ENCODE data around the gene SRRM4.

DNA sequence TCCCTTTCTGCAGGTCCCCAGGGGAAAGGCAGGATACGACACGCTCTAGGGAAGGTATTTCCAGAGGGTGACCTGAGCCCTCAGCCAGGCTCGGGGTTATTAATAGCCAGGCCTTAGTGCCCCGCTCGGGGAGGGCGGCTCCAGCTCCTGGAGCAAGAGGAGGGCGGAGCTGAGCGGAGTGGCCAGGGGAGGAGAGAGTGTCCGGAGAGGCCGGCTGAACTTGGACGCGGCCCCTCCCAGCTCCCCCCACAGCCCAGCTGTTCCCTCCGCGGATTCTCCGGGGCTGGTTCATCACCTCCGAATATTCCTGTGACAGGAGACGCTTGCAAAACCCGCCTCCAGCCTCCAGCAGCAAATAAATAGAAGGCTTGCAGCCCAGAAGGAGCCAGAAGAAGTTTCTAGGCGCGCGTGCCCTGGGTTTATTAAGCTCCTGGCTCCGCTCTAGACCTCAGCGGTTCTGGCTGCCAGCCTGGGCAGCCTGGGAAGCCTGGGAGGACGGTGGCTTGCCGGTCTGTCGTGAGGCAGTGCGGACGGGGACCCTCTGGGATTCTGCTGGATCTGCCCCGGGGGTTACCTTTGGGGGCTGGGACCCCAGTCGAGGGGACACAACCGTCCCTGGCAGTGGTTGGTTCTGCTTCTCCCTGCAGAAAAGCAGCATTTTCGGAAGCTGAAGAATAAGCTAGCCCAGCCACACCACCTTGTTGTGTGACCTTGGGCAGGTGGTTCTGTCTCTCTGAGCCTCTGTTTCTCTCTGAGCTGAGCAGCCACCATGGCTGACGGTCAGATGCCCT lies 197.4 kb downstream of the SRRM4 start, which contains the start of gene HSPB8:
- TF ChIP-seq, protein P1, sequence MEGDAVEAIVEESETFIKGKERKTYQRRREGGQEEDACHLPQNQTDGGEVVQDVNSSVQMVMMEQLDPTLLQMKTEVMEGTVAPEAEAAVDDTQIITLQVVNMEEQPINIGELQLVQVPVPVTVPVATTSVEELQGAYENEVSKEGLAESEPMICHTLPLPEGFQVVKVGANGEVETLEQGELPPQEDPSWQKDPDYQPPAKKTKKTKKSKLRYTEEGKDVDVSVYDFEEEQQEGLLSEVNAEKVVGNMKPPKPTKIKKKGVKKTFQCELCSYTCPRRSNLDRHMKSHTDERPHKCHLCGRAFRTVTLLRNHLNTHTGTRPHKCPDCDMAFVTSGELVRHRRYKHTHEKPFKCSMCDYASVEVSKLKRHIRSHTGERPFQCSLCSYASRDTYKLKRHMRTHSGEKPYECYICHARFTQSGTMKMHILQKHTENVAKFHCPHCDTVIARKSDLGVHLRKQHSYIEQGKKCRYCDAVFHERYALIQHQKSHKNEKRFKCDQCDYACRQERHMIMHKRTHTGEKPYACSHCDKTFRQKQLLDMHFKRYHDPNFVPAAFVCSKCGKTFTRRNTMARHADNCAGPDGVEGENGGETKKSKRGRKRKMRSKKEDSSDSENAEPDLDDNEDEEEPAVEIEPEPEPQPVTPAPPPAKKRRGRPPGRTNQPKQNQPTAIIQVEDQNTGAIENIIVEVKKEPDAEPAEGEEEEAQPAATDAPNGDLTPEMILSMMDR (IDR thresholded peaks at IDR 0.05; ENCODE audit: insufficient read depth, low read length) = no peak
- TF ChIP-seq POLR2AphosphoS5 (IDR thresholded peaks at IDR 0.05; ENCODE audit: low read depth) = no peak
- TF ChIP-seq, protein P2, sequence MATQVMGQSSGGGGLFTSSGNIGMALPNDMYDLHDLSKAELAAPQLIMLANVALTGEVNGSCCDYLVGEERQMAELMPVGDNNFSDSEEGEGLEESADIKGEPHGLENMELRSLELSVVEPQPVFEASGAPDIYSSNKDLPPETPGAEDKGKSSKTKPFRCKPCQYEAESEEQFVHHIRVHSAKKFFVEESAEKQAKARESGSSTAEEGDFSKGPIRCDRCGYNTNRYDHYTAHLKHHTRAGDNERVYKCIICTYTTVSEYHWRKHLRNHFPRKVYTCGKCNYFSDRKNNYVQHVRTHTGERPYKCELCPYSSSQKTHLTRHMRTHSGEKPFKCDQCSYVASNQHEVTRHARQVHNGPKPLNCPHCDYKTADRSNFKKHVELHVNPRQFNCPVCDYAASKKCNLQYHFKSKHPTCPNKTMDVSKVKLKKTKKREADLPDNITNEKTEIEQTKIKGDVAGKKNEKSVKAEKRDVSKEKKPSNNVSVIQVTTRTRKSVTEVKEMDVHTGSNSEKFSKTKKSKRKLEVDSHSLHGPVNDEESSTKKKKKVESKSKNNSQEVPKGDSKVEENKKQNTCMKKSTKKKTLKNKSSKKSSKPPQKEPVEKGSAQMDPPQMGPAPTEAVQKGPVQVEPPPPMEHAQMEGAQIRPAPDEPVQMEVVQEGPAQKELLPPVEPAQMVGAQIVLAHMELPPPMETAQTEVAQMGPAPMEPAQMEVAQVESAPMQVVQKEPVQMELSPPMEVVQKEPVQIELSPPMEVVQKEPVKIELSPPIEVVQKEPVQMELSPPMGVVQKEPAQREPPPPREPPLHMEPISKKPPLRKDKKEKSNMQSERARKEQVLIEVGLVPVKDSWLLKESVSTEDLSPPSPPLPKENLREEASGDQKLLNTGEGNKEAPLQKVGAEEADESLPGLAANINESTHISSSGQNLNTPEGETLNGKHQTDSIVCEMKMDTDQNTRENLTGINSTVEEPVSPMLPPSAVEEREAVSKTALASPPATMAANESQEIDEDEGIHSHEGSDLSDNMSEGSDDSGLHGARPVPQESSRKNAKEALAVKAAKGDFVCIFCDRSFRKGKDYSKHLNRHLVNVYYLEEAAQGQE (IDR thresholded peaks at IDR 0.05; ENCODE audit: insufficient replicate concordance, low read depth) = no peak

Data from HL-60 (cell line).